NCI-H1105 (cell line): ENCODE results near the gene BTBD9.

Experiments
- DNase-seq: peaks from one replicate; lab custom pipeline; 2025; lab: John Stamatoyannopoulos, UW

Gene BTBD9

DNA sequence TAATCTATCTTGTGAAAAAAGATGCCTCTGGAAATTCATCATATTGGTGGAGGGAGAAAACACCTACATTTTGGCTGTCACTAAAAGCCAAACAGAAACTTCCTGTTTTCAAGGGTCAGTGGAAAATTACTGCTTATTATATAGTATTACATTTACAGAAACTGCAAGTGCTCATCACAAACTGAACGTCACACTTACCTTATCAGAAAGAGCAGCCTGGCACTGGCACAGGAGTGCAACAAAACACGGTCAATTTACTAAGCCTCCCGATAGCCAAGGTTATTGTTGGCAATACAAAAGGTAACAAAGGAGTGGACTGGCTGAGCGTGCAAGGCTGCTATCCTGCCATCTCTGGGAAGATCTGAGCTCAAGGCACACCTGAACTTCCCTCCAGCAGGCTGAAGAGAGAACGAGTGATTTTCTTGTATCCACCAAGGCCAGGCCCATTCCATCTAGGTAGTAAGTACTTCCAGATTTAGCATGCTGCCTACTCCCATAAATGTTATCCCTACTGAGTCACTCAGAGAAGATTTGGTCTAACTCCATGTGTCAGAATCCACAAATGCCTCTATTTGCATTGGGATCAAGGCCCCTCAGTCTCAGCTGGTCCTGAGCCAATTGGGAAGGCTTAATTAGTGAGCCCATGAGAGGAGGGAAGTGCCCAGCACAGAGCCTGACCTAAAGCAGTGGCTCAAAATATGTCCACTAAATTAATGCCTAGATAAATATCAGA is 399.8 kb downstream of the BTBD9 start:
- no peak for DNase-seq

DNA sequence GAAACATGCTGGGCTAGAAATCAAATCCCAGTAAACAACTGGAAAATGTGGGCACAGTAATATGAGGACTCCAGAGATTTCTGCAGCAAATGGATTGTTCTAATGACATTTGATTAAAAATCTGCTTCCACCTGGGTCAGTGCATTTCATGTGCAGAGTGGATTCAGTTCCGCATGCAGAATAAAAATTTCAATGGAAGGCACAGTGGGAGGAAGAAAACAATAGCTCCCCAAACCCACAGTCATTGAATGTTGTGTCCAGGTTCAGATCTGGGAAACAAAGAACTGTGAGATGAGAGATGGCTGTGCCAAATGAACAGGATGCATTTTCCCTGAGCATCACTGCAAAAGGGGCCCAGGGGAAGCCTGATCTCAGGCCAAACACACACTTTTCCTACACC is 403.1 kb downstream of the BTBD9 start:
- DNase-seq, result no peak

DNA sequence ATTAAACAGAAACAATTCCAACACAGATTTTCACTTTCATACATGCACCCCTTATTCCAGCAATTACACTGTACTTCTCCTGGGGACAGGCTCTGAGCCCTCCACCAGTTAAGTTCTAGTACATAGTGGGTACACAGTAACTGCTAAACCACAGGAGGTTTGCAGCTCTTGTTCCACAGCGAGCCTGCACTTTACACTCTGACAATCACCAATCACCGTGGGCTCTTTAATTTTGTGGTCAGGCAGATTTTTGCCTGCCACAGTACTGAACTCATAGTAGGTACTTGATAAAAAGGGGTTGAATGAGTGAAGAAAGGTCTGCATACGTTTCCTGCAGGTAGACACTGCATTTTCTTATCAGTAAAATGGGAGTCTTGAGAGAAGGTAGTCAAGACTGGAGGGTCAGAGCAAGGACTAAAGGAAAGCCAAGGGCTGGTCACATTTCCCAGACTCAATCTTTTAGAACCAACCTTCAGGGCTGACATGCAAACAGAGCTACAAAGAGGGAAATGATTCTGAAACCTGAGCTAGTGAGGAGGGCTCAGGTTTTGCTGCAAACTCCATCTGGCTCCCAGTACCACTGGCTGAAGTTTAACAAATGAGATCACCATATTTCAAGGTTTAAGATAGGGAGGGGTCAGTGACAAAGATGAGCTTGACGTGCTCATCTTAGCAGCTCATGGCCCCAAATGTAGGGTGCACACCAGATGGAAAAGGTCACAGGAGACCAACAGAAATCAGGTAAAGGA is 404.6 kb downstream of the BTBD9 start:
- no peak for DNase-seq

DNA sequence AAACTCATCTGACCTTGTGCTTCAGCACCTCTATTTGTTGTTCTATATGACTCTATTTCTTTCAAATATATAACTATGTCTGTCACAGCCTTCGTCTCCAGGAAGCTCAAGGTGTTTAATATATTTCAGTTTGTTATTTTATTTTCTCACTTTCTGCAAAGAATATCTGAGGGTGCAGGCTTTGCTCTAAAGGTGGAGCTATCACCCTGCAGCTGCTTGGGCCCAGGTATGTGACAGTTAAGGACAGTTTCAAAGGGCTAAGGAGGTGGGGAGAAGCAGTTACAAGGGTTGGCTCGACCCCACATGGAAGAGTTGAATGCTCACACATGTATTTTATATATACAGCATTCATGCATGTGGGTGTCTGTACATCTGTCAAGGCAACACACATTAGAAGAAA is 405.6 kb downstream of the BTBD9 start:
- no peak for DNase-seq

DNA sequence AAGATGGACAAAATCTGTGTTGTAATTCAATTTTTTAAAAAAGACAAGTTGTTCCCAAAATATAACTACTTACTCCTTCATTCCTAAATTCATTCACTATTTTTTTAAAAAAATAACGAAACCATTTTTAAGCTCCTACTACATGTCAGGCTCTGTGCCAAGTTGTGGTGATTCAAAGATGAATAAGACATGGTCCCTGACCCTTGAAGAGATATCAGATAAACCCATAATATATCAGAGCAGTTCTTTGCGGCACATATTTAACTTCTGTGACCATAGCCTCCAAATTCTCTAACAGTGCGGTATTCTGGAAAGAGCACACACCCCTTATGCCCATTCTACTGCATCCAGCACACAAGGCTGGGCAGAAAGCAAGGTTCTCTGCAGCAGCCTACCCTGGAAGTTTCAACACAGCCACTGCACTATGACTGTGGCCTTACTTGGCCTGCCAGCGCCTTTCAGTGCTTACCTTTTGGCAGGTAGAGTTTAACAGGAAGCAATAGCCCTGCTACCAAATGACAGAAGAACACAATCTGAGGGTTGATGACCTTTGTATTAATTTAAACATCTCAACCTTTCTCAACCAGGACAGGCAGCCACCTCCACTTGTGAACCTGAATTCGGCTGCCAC is 406.5 kb downstream of the BTBD9 start:
- DNase-seq, result no peak

DNA sequence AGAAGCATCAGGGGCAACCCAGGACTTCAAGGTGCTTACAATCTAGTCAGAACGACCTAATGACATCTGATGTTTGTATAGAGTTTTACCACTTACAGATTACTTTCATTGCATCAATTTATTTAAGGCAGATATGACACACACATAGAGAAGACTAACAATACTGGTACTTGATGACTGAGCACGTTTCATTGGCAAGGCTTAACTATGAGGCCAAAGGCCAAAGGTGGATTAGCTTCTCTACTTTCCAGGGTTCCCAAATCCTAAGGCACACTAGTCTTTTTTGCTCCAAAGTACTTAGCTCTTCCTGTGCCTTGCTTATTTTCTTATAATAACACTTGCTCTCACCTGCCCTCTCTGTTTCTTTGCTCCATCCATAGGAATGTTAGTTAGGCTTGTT is 414.0 kb downstream of the BTBD9 start:
- no peak for DNase-seq

DNA sequence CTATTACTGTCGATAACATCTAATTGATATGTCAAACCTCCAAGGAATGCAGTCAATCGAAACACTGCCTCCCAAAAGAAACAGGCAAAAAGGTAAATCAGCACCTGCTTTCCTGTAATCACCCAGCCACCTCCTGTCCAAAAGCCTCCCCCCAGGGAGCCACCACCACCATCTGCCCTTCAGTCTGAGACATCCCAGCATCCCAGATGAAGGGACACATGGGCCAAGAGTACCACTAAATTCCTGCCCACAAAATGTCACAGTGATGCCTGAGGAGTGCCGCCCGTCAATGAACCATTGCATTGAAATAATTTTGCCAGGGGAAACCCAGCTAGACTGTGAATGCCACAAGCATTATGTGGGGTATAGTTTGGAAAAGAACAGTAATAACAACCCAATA is 418.5 kb downstream of the BTBD9 start:
- DNase-seq, result no peak

DNA sequence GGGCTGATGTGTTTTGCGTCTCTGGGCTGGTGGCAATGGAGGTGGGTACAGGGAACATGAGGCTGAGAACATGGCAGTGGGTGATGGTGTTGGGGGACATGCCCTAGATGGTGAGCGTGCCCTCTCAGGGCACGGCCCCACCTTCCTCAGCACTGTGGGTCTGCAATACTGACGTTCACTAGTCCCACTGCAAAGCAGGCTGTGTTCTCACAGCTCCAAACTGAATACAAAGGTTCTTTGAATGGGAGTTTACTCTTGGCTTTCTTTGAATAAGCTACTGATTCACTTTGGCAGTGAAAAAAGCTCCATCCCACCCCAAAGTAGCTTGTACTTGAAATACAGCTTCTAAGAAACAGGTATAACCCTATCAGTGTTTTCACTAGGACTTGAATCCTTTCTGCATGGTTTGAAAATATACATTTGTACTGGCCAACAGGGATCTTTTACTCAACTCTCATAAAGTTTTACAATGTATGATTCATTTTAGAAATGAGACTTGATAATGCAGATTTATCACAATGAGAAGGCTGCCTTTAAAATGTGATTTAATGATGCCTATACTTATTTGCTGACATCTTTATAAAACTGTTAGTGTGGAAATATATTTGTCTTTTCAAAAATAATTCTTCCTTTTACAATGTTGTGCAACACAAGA is 419.5 kb downstream of the BTBD9 start:
- DNase-seq, result no peak

DNA sequence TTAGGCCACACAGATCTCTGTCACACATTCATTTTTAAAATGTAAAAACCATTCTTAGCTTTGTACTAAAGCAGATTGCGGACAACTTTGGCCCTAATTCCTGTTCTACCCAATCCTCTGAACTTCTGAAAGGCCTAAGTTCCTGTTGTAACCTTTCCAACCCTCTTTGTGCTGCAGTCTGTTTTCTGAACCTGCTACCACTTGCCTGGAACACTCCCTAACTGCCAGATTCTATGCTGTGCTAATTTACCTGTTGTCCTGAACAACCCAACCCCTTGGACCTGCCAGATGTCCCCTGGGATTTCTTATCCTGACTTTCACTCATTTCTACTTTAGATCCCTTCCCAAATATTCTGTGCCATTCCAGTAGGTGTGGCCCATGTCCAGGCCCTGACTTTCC is 421.5 kb downstream of the BTBD9 start:
- no peak for DNase-seq

DNA sequence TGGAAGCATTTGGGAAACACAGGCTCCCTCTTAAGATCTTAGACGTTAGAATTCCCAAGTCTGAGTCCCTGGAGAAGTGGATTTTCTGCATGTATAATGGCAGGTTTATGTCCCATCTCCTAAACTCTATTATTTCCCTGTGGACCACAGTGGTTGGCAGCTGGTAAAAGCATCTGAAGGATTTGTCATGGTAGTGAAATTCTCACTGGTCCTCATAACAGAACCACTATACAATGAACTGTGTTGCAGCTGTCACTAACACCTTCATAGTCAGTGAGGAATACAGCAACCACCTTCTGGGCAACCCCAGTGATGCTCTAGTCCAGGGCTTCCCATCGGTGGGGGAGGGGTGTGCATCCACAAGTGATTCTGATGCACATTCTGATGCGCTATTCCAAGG is 423.3 kb downstream of the BTBD9 start:
- no peak for DNase-seq

DNA sequence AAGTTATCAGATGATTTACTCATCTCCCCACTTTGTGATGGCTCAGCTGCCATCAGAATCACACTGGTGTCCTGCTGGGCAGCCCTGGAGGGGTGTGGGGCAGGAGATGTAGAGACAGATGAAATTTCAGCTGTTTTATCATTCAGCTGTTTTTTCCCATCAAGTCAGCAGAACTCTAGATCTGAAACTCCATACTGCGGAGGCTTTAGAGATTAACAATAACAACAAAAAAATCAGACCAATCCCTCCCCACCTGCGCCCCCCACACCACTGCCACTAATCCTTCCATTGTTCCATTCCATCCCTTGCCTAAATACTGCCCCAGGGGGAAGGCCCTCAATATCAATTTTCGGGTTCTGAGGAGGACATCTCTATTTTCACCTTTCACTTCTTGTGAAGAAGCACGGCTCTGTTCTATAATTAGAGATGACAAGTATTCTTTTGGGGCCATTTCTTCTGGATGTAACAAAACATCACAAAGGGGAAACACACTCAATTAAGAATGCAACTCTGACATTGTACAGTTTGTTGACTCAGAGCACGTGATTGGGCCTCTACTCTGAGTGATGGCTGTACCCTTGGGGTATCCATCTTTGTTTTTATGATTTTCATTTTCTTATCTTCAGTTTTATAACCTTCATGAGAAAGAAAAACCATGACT is 423.9 kb downstream of the BTBD9 start:
- DNase-seq, result no peak

DNA sequence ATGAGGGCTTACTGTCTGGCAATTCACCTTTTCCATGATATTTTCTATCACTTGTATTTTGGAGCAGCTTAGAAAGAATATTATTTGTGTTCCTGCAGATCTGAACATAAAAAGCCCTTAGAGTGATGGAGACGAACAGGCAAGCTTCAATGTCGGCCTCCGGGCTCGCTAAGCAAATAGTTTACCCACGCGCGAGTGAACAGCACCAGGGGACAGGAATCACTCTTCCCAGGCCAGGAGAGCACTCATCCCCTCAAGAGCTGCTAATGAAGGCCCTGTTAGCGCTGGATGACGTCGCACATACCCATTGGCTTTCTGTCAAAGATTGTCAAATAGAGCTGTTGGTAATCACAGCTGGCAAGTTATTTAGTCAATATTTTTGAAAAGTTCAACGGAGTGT is 424.5 kb downstream of the BTBD9 start:
- DNase-seq, result peak; percentile 10

DNA sequence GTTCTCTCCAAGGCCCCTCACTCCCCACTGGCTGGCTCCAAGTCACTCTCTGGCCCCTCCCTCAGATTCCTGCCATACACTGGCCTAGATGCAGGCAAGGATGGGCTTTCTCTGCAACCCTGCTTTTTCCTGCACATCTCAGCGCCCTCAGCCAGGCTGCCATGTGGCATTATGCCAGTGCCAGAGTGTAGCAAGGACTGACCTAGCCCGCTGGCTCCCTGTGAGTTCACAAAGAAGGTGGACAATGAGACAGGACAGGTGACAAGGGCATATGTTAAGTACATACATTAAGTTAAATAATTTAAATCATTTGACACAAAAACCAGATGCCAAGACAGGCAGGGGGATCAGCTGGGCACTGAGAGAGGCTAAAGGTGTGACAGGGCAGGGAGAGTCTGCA is 425.6 kb downstream of the BTBD9 start:
- no peak for DNase-seq

DNA sequence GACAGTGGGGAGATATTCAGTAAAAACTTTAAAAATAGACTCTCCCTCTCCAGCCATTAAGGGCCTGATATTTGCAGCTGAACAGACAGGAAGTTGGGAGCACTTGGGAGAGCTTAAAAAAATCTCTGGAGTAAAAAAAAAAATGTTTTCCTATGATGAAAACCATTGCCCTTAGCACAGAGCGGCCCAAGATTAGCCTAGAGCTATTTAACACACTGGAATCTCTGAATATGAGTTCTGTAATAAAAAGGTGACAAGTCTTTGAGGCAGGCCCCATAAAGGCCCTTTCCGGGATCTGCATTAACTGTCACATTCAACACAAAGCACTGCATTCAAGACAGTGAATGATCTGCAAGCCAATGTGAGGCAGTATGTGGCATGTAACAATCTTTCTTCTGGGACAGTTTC is 426.5 kb downstream of the BTBD9 start:
- no peak for DNase-seq

DNA sequence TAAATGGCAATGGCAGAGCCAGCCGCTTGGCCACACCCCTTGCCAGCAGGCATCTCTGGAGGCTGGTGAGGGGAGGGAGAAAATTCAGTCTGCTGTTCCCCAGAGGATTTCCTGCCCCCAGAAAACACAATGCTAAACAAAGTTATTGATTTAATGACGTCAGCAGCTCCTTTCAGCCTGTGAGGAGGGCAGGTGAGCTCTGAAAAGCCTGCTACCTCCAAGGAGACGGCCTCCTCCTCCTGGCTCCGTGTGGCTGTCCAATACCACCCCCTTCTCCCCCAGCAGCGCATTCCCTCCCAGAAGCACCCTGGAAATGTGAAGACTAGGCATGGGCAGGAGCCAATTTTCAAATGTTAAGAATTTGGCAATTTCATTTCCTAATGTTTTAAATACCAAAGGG is 427.1 kb downstream of the BTBD9 start:
- peak; percentile 72 for DNase-seq

DNA sequence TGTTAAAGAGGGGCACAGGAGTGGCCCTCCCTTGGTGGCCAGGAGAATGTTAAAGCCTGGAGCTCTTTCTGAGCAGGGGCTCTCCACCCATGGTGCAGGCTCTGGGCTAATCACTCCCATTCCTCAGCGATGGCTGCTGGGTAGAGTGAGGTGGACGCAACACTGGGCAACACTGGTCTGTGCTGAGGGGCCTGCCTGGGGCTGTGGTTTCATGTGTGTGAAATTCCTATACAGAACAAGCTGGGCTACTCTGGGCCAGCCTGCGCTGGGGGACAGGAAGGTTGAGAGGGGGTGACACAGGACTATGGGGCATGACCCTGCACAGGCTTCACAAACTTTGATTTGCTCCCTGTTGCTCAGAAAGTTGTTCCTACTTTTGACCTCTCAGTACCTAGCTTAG is 427.6 kb downstream of the BTBD9 start:
- DNase-seq, result no peak

DNA sequence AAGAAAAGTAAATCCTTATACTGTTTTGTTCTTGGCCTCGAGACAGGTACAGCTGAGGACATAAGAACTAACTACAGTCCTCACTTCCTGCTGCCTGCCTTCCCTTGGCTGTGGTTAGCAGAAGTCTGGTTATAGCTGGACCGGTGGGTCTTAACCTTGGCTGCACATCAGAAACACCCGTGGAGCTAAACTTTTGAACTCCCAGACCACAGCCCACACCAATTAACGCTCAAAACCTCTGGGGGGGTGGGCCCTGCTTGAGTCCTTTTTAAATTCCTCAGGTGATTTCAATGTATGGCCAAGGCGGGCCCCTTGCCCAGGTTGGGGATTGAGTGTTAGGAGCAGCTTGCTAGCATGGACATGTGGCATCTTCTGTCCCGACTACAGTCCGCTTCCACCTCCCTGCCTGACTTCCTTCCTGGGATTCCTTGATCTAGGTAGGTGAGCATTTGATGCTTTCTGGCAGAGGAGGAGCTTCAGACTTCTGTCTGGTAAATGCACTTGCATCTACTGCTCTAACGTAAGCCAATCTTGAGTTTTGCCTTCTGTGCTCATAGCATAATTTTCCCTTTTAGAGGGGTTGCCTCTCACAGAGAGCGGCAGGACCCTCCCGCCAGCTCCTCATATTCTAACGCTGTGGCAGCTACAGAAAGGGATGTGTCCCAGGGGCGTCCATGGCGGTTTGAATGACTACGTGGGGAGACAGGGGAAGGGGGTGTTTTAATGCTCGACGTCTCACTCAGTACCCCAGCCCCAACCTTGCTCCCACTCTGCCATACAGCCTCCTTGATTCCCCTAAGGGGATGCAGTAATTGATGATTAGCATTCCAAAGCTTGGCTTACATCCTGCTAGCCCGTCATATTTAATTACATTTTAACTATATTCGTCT is 430.1 kb downstream of the BTBD9 start:
- peak; percentile 38 for DNase-seq

DNA sequence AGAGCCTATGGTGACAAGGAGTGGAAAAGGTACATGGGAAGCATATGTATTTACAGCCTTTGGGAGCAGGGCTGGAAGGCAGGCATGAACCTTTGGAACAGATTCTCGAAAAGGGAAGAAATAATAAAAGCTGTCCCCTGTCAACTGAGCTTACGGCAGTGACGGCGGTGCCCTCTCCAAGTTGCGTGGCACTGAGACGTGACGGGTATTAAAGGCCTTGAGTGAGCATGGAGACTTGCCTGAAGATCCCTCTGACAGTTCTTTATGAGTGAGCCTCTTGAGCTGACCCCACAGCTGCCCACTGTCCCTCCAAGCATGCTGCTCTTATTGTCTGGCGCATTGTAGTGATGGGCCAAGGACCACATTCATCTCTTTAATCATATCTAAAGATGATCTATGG is 431.7 kb downstream of the BTBD9 start:
- DNase-seq, result no peak

DNA sequence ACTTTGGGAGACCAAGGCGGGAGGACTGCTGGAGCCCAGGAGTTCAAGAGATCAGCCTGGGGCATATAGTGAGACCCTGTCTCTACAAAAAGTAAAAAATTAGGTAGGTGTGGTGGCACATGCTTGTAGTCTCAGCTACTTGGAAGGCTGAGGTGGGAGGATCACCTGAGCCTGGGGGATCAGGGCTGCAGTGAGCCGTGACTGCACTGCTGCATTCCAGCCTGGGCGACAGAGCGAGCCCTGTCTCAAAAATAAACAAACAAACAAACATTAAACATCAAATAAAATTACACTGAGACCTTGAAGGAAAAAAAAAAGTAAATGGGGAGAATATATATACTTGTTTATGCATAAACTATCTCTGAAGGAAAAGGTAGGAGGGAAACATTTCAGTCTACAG is 432.4 kb downstream of the BTBD9 start:
- DNase-seq, result no peak

DNA sequence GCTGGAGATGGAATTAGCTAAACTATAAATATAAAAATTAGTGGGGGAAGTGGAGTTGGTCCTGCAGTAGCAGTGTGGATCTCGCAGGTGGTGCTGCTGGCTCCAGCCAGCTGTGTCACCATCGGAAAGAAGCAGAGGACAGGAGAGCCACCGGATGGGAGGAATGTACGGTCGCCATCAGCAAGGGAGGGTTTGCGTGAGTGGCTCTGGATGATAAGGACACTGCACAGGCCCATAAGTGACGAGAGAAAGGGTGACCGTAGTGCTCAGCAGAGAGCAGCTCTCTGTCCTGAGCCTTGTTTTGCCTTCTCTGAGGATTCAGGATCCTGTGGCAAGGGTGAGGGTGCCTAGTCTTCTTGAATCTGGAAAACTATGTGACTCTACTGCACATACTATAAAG is 441.5 kb downstream of the BTBD9 start:
- no peak for DNase-seq

DNA sequence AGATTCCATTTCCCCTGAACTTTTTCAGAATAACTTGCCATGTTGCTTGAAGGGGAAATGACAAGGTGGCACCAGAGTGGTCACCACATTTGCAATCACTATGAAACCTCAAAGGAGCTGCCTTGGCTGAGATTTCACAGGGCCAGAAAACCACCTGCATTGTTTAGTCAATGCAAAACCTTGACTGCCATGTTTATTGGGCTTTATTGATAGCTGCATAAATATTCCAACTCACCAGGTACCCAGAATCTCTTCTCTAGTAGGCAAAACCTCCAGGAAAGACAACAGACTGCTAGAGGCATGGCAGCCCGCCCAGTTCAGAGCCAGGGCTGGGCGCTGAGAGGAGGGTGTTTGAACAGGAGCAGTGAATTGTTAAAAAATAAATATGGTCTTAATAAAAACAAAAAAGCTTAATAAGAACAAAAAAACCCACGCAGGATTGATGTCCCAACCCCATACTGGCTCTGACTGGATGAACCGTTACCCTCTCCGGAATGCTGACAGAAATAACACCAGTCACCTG is 444.6 kb downstream of the BTBD9 start:
- DNase-seq, result no peak
